ENCODE results near the gene CHST10.

Gene CHST10

DNA sequence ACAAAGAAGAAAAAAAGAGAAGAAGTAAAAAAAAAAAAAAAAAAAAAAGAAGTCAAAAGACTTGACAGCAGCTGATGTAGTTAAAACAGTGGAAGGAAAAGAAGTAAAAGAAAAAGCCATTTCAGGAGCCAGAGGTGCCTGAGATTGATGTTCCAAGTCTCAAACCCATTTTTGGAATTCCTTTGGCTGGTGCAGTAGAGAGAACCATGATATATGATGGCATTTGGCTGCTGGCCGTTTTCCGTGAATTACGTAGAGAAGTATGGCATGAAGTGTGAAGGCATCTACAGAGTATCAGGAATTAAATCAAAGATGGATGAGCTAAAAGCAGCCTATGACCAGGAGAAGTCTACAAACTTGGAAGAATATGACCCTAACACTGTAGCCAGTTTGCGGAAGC is 7.6 kb upstream of the CHST10 start:
- H3K27ac ChIP-seq (replicated peaks): no peak overlapping the region
- H3K27me3 ChIP-seq (ENCODE audit: insufficient read depth, poor library complexity, severe bottlenecking): no peaks in the 10 kb centered on the region
- H3K4me3 ChIP-seq (replicated peaks; ENCODE audit: insufficient read depth, low read length): no peak overlapping the region
- TF ChIP-seq POLR2AphosphoS5 (IDR thresholded peaks at IDR 0.05; ENCODE audit: low read depth) (no peak), GABPA (IDR thresholded peaks at IDR 0.05; ENCODE audit: low read depth) (no peak), SPI1 (IDR thresholded peaks at IDR 0.05; ENCODE audit: borderline replicate concordance, low read depth) (no peak)
- TF ChIP-seq, protein P1, sequence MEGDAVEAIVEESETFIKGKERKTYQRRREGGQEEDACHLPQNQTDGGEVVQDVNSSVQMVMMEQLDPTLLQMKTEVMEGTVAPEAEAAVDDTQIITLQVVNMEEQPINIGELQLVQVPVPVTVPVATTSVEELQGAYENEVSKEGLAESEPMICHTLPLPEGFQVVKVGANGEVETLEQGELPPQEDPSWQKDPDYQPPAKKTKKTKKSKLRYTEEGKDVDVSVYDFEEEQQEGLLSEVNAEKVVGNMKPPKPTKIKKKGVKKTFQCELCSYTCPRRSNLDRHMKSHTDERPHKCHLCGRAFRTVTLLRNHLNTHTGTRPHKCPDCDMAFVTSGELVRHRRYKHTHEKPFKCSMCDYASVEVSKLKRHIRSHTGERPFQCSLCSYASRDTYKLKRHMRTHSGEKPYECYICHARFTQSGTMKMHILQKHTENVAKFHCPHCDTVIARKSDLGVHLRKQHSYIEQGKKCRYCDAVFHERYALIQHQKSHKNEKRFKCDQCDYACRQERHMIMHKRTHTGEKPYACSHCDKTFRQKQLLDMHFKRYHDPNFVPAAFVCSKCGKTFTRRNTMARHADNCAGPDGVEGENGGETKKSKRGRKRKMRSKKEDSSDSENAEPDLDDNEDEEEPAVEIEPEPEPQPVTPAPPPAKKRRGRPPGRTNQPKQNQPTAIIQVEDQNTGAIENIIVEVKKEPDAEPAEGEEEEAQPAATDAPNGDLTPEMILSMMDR (IDR thresholded peaks at IDR 0.05; ENCODE audit: insufficient read depth, low read length): no peak
- TF ChIP-seq, protein P2, sequence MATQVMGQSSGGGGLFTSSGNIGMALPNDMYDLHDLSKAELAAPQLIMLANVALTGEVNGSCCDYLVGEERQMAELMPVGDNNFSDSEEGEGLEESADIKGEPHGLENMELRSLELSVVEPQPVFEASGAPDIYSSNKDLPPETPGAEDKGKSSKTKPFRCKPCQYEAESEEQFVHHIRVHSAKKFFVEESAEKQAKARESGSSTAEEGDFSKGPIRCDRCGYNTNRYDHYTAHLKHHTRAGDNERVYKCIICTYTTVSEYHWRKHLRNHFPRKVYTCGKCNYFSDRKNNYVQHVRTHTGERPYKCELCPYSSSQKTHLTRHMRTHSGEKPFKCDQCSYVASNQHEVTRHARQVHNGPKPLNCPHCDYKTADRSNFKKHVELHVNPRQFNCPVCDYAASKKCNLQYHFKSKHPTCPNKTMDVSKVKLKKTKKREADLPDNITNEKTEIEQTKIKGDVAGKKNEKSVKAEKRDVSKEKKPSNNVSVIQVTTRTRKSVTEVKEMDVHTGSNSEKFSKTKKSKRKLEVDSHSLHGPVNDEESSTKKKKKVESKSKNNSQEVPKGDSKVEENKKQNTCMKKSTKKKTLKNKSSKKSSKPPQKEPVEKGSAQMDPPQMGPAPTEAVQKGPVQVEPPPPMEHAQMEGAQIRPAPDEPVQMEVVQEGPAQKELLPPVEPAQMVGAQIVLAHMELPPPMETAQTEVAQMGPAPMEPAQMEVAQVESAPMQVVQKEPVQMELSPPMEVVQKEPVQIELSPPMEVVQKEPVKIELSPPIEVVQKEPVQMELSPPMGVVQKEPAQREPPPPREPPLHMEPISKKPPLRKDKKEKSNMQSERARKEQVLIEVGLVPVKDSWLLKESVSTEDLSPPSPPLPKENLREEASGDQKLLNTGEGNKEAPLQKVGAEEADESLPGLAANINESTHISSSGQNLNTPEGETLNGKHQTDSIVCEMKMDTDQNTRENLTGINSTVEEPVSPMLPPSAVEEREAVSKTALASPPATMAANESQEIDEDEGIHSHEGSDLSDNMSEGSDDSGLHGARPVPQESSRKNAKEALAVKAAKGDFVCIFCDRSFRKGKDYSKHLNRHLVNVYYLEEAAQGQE (IDR thresholded peaks at IDR 0.05; ENCODE audit: insufficient replicate concordance, low read depth): no peak
- DNase-seq (ENCODE audit: low read depth in 1 of 2, low spot score in 1 of 2): no peak

DNA sequence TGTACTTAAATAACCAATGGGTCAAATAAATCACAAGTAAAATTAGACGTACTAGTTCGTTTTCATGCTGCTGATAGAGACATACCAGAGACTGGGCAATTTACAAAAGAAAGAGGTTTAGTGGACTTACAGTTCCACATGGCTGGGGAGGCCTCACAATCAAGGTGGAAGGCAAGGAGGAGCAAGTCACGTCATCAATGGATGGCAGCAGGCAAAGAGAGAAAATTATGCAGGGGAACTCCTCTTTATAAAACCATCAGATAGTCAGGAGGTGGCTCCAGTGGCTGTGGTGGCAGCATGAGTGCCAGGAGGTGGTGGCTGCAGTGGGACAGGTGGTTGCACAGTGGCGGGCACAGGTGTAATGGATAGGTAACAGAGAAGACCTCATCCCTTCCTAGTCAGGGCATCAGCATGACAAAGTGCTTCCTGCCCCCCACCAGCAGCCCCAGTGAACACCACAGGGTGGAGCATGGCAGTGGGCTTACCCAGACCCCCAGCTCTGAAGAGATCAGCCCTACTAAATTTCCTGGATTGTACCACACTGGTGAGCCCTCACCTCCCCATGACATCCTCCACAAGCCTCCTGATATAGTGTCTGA is 6.9 kb upstream of the CHST10 start:
- DNase-seq (ENCODE audit: low read depth in 1 of 2, low spot score in 1 of 2): no peak
- TF ChIP-seq POLR2AphosphoS5 (IDR thresholded peaks at IDR 0.05; ENCODE audit: low read depth): no peak
- TF ChIP-seq GABPA (IDR thresholded peaks at IDR 0.05; ENCODE audit: low read depth): no peak
- TF ChIP-seq, protein P1 (IDR thresholded peaks at IDR 0.05; ENCODE audit: insufficient read depth, low read length): no peak
- TF ChIP-seq, protein P2 (IDR thresholded peaks at IDR 0.05; ENCODE audit: insufficient replicate concordance, low read depth): no peak
- no peak for TF ChIP-seq SPI1 (IDR thresholded peaks at IDR 0.05; ENCODE audit: borderline replicate concordance, low read depth)
- no peak overlapping the region for H3K4me3 ChIP-seq (replicated peaks; ENCODE audit: insufficient read depth, low read length)

DNA sequence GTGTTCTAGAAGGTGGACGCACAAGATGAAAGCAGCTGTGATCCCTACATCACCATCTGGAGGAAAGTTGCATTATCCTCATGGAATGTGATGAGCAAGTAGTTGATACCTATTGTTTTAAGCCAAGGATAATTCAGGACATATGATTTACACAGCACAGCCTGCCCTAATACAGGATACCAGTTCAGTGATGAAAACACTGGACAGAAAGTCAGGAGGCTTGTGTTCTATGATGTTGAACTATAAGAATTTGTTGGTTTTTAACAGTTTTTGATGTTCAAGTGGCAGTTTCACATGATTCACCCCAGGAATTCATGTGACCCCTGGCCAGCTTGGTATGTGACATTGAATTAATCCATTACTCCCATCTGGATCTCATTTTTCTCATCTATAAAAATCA is 6.2 kb upstream of the CHST10 start:
- Histone ChIP-seq H3K27me3 (ENCODE audit: insufficient read depth, poor library complexity, severe bottlenecking) (no peaks in the 10 kb centered on the region), H3K27ac (replicated peaks) (no peak overlapping the region), H3K4me3 (replicated peaks; ENCODE audit: insufficient read depth, low read length) (no peak overlapping the region)
- DNase-seq (ENCODE audit: low read depth in 1 of 2, low spot score in 1 of 2): no peak
- TF ChIP-seq SPI1 (IDR thresholded peaks at IDR 0.05; ENCODE audit: borderline replicate concordance, low read depth): no peak
- TF ChIP-seq, protein P1 (IDR thresholded peaks at IDR 0.05; ENCODE audit: insufficient read depth, low read length): no peak
- no peak for TF ChIP-seq GABPA (IDR thresholded peaks at IDR 0.05; ENCODE audit: low read depth)
- TF ChIP-seq, protein P2 (IDR thresholded peaks at IDR 0.05; ENCODE audit: insufficient replicate concordance, low read depth): no peak
- TF ChIP-seq POLR2AphosphoS5 (IDR thresholded peaks at IDR 0.05; ENCODE audit: low read depth): no peak

More for the DNA sequence above, 6.9 kb upstream of the CHST10 start:
- Histone ChIP-seq H3K27ac (replicated peaks) (no peak overlapping the region), H3K27me3 (ENCODE audit: insufficient read depth, poor library complexity, severe bottlenecking) (no peaks in the 10 kb centered on the region)
